ENCODE results near the gene TARS3. TPM values are rescaled to one million over a fixed set of nuclear protein-coding genes. Genes with fewer than 3 reads are reported as not detected.

Gene TARS3
- total RNA-seq, 1 experiment from 2014 or later, result 4.6 TPM

DNA sequence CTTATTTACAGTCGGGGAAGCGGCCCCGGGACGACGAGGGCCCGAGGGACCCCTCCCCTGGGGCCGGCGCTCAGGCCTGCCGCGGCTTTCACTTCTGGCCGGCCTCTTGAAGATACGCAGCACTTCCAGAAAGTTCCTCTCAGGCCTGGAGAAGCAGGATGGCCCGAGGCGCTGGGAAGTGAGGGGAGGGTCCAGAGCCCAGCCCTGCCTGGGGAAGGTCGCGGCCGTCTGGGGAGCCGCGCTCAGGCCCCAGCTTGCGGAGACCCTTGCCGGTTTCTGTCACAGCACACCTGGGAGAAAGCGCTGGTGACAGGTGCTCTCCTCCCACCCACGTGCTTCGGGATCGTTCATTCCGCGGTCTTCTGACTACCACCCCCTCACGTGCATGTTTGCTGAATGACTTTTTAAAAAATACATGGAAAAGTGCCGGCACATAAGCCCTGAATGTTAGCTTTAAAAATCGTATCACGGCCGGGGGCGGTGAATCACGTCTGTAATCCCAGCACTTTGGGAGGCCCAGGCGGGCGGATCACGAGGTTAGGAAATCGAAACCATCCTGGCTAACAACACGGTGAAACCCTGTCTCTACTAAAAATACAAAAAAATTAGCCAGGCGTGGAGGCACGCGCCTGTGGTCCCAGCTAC is 71.4 kb downstream of the TARS3 start:
- Histone ChIP-seq H3K36me3 (ENCODE audit: low read depth) (peaks cover 7% of the 10 kb centered on the region; the same call in 1 of the 2 replicates), H3K4me1 (replicated peaks; ENCODE audit: insufficient read depth) (peaks cover 23% of the 10 kb centered on the region), H3K9me3 (ENCODE audit: insufficient read depth, low read depth) (no peaks in the 10 kb centered on the region), H3F3A (ENCODE audit: insufficient read depth, low read depth) (peaks cover 22% of the 10 kb centered on the region; the same call in 1 of the 2 replicates), H3K9me2 (ENCODE audit: insufficient read depth) (no peaks in the 10 kb centered on the region), H4K20me1 (ENCODE audit: insufficient read depth) (peaks cover 16% of the 10 kb centered on the region; the same call in 1 of the 2 replicates), H2AFZ (peak overlapping the region; percentile 98), H3K27me3 (ENCODE audit: insufficient read depth, low read depth) (no peaks in the 10 kb centered on the region), H3K27ac (peak overlapping the region; percentile 76), H3K79me2 (ENCODE audit: low read depth) (peaks cover 49% of the 10 kb centered on the region), H3K4me3 (peak overlapping the region; percentile 94), H3K4me2 (peak overlapping the region; percentile 94)
- intact Hi-C loops (cut with micrococcal nuclease; ENCODE audit: unreplicated experiment), result loop anchor here (2.0 to 5.0 kb wide), 2 partner anchors 69 to 358 kb away; partner anchors contain the start of genes SNRPA1 and TARS3
- ChIA-PET CTCF (no interaction called here), POLR2A (ENCODE audit: unreplicated experiment) (no interaction called here)
- TF ChIP-seq EZH2 (IDR thresholded peaks at IDR 0.05; ENCODE audit: low read depth), result no peak
- TF ChIP-seq, protein P1, sequence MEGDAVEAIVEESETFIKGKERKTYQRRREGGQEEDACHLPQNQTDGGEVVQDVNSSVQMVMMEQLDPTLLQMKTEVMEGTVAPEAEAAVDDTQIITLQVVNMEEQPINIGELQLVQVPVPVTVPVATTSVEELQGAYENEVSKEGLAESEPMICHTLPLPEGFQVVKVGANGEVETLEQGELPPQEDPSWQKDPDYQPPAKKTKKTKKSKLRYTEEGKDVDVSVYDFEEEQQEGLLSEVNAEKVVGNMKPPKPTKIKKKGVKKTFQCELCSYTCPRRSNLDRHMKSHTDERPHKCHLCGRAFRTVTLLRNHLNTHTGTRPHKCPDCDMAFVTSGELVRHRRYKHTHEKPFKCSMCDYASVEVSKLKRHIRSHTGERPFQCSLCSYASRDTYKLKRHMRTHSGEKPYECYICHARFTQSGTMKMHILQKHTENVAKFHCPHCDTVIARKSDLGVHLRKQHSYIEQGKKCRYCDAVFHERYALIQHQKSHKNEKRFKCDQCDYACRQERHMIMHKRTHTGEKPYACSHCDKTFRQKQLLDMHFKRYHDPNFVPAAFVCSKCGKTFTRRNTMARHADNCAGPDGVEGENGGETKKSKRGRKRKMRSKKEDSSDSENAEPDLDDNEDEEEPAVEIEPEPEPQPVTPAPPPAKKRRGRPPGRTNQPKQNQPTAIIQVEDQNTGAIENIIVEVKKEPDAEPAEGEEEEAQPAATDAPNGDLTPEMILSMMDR (conservative IDR thresholded peaks at IDR 0.05), result no peak
- BruUV-seq (replicated peaks), result TSS peak; percentile 95
- DNase-seq, result no peak

DNA sequence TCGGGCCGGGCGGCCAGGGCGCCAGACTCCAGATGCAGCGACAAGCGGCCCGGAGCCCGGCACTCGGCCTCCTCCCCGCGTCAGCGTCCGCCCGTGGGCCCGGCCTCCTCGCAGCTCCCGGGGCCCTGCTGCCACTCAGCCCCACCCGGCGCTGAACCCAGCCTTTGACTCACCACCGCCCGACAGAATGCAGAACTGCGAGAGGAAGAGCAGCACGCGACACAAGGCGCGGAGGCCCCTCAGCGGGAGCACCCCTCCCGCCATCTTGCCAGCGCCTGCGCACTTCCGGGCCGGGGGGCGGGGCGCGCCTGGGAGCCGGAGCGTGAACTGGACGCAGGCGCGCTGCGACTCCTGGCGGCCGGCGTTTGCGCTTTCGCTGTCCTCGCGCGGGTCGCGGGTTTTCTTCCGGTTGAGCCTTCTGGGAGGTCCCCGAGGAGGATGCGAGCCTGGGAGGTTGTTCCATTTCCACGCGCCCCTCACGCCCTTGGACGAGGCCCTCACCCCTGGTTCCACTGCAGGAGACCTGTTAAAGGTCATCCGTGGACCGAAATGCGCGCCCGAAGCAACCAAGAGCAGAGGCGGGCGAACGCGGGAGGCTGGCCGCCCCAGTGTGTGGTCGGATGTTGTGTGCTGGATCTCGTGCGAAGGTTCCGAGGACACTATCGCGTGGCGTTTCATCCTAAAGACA is 72.0 kb downstream of the TARS3 start, which contains the start of gene TM2D3:
TM2D3 (minus strand) TSS at position 284 of the 688 bp plus-strand sequence; CDS start at position 264, 20 bp downstream.
- H3K36me3 ChIP-seq (ENCODE audit: low read depth), result peaks cover 7% of the 10 kb centered on the region; the same call in 1 of the 2 replicates
- peak within 1 kb of the TSS; percentile 94 for H3K4me2 ChIP-seq
- H3K27ac ChIP-seq, result peak within 1 kb of the TSS; percentile 76
- peaks cover 50% of the 10 kb centered on the region for H3K79me2 ChIP-seq (ENCODE audit: low read depth)
- intact Hi-C loops (cut with micrococcal nuclease; ENCODE audit: unreplicated experiment), result loop anchor here (2.0 to 5.0 kb wide), 2 partner anchors 70 to 357 kb away; partner anchors contain the start of genes SNRPA1 and TARS3
- peaks cover 23% of the 10 kb centered on the region for H3K4me1 ChIP-seq (replicated peaks; ENCODE audit: insufficient read depth)
- POLR2A ChIA-PET (ENCODE audit: unreplicated experiment), result no interaction called here
- H4K20me1 ChIP-seq (ENCODE audit: insufficient read depth), result peaks cover 16% of the 10 kb centered on the region; the same call in 1 of the 2 replicates
- H3K9me2 ChIP-seq (ENCODE audit: insufficient read depth), result no peaks in the 10 kb centered on the region
- no peaks in the 10 kb centered on the region for H3K27me3 ChIP-seq (ENCODE audit: insufficient read depth, low read depth)
- BruUV-seq (replicated peaks), result no TSS peak
- TF ChIP-seq, protein P1 (conservative IDR thresholded peaks at IDR 0.05), result peak; percentile 76
- TF ChIP-seq EZH2 (IDR thresholded peaks at IDR 0.05; ENCODE audit: low read depth), result no peak
- CTCF ChIA-PET, result no interaction called here
- peak; percentile 77 to 92 for DNase-seq
- H3K9me3 ChIP-seq (ENCODE audit: insufficient read depth, low read depth), result no peaks in the 10 kb centered on the region
- H3K4me3 ChIP-seq, result peak within 1 kb of the TSS; percentile 94
- peaks cover 22% of the 10 kb centered on the region; the same call in 1 of the 2 replicates for H3F3A ChIP-seq (ENCODE audit: insufficient read depth, low read depth)
- H2AFZ ChIP-seq, result peak within 1 kb of the TSS; percentile 98

DNA sequence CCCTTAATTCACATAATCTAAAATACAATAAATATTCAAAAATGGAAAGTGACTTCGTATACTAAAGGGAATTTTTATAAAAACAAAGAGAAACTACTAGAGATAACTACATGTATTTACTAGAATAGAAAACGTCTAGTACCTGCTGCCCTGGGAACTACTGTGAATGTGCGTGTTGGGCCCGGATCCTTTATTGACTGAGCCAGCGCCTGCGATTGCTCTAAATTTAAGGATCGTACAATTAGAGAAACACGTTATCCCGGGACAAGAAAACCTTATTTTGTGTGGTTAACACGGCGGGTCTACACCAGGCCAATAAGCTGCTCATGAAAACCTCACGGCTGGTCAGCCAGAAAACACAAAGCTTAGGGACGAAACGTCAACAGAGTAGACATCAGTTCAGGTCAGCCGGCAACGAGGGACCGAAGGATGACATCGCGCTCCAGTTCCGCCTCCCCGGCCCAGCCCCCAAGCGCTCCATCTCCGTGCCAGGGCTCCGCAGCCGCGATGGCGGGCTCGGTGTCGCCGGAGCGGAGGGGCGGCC is 72.6 kb downstream of the TARS3 start:
- peaks cover 50% of the 10 kb centered on the region for H3K79me2 ChIP-seq (ENCODE audit: low read depth)

More for the DNA sequence above, 72.6 kb downstream of the TARS3 start:
- intact Hi-C loops (cut with micrococcal nuclease; ENCODE audit: unreplicated experiment), result loop anchor here (2.0 to 5.0 kb wide), 2 partner anchors 71 to 357 kb away; partner anchors contain the start of genes SNRPA1 and TARS3
- Histone ChIP-seq H3K4me3 (peak overlapping the region; percentile 94), H3K9me2 (ENCODE audit: insufficient read depth) (no peaks in the 10 kb centered on the region), H3K27ac (peak overlapping the region; percentile 76), H3F3A (ENCODE audit: insufficient read depth, low read depth) (peaks cover 22% of the 10 kb centered on the region; the same call in 1 of the 2 replicates), H2AFZ (peak overlapping the region; percentile 98), H3K4me2 (peak overlapping the region; percentile 94), H3K36me3 (ENCODE audit: low read depth) (peaks cover 12% of the 10 kb centered on the region), H3K4me1 (replicated peaks; ENCODE audit: insufficient read depth) (peaks cover 23% of the 10 kb centered on the region), H4K20me1 (ENCODE audit: insufficient read depth) (peaks cover 16% of the 10 kb centered on the region; the same call in 1 of the 2 replicates), H3K9me3 (ENCODE audit: insufficient read depth, low read depth) (no peaks in the 10 kb centered on the region), H3K27me3 (ENCODE audit: insufficient read depth, low read depth) (no peaks in the 10 kb centered on the region)
- POLR2A ChIA-PET (ENCODE audit: unreplicated experiment), result interaction anchor here (0.6 kb wide), 1 partner anchor 14 kb away, joined by 4 read pairs; no protein-coding TSS in a partner anchor
- CTCF ChIA-PET, result no interaction called here
- no TSS peak for BruUV-seq (replicated peaks)
- DNase-seq, result no peak
- no peak for TF ChIP-seq EZH2 (IDR thresholded peaks at IDR 0.05; ENCODE audit: low read depth)
- TF ChIP-seq, protein P1 (conservative IDR thresholded peaks at IDR 0.05), result no peak
